ENCODE measurements around the gene ARL3.

DNA sequence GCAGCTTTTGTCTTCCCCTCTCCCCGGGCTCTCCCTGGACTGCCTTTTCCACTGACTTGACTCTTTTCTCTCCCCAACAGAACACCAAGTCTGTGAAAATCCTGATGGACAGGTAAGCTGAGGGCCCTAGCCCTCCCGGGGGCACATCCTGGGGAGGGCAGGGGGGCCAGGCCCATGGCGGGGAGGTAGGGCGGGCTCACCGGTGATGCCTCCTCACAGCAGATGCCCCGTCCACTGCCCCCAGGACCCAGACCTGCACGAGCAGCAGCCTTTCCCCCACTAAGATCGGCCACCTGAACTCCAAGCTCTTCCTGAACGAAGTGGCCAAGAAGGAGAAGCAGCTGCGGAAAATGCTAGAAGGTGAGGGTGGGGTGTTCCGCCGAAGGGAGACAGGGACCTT is 58.2 kb downstream of the ARL3 start:
- TF ChIP-seq, protein P1, sequence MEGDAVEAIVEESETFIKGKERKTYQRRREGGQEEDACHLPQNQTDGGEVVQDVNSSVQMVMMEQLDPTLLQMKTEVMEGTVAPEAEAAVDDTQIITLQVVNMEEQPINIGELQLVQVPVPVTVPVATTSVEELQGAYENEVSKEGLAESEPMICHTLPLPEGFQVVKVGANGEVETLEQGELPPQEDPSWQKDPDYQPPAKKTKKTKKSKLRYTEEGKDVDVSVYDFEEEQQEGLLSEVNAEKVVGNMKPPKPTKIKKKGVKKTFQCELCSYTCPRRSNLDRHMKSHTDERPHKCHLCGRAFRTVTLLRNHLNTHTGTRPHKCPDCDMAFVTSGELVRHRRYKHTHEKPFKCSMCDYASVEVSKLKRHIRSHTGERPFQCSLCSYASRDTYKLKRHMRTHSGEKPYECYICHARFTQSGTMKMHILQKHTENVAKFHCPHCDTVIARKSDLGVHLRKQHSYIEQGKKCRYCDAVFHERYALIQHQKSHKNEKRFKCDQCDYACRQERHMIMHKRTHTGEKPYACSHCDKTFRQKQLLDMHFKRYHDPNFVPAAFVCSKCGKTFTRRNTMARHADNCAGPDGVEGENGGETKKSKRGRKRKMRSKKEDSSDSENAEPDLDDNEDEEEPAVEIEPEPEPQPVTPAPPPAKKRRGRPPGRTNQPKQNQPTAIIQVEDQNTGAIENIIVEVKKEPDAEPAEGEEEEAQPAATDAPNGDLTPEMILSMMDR (IDR thresholded peaks at IDR 0.05): no peak
- TF ChIP-seq POLR2A (IDR thresholded peaks at IDR 0.05): no peak

All from esophagus squamous epithelium (tissue), 4 donors.